Large intestine (tissue), 3 donors: ENCODE results near the gene GPANK1. TPM values are rescaled to one million over a fixed set of nuclear protein-coding genes. Genes with fewer than 3 reads are reported as not detected.

Experiments used
- DNase-seq, 2 donors: peaks; one replicate each; pipeline versions ENCODE4 v3.0.0 to v3.0.0-alpha.2; 2013
- H3K27ac ChIP-seq: one replicate; pipeline ENCODE4 v1.5.1; 2013; ENCODE audit warnings: low read length
- H3K27me3 ChIP-seq: 2 replicates; pipeline ENCODE4 v1.6.1; 2013; ENCODE audit warnings: low read length; ENCODE audit not compliant: control insufficient read depth, insufficient read depth
- H3K36me3 ChIP-seq: 2 replicates; pipeline ENCODE4 v1.6.1; 2013; ENCODE audit warnings: low read length; ENCODE audit not compliant: control insufficient read depth, insufficient read depth
- H3K4me1 ChIP-seq: one replicate; pipeline ENCODE4 v1.6.1; 2013; ENCODE audit warnings: low read length; ENCODE audit not compliant: control insufficient read depth, insufficient read depth
- H3K4me3 ChIP-seq: one replicate; pipeline ENCODE4 v1.5.1; 2013; ENCODE audit warnings: low read length
- H3K9me3 ChIP-seq: one replicate; pipeline ENCODE4 v1.6.1; 2013; ENCODE audit warnings: mild to moderate bottlenecking, low read depth, low read length, moderate library complexity; ENCODE audit not compliant: control insufficient read depth
- WGBS: methylation state at CpG from one replicate; pipeline ENCODE4 v1.1.5; 2013; ENCODE audit warnings: low lambda C conversion rate; ENCODE audit not compliant: insufficient coverage; 5-methylcytosine and 5-hydroxymethylcytosine counted together
- polyA plus RNA-seq: library from polyadenylated mRNA; unstranded; fragments of 120-200 nt; gene quantifications from one replicate; pipeline ENCODE4 v1.2.1, GENCODE V29; 2013

The GPANK1 gene
- polyA plus RNA-seq, 1 donor, result 21.4 TPM

DNA sequence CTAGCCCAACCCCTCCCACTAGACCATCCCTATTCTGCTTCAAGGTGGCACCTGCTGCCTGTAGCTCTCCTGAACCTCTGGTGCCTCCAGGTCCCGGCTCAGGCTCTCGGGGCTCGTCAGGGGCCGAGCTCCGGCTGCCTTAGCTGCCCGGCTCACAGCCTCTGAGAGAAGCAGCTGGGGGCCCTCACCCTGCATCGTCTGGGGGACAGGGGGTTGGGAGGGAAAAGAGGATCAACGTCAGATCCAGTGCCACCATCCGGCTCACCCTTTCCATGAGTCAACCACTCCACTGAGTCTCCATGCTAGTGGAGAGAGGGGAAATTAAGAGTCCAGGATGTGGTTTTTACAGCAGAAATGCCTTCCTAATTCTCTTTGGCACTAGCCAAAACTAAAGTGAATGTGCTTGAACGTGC, 25.3 kb downstream of the GPANK1 start:
- WGBS, result no CpG with 5 or more reads among the region's 10 CpGs
- Histone ChIP-seq H3K4me3 (no peak overlapping the region), H3K9me3 (no peaks in the 10 kb centered on the region), H3K4me1 (no peaks in the 10 kb centered on the region), H3K36me3 (peaks cover 89% of the 10 kb centered on the region), H3K27me3 (no peaks in the 10 kb centered on the region), H3K27ac (no peak overlapping the region)
- no peak for DNase-seq

DNA sequence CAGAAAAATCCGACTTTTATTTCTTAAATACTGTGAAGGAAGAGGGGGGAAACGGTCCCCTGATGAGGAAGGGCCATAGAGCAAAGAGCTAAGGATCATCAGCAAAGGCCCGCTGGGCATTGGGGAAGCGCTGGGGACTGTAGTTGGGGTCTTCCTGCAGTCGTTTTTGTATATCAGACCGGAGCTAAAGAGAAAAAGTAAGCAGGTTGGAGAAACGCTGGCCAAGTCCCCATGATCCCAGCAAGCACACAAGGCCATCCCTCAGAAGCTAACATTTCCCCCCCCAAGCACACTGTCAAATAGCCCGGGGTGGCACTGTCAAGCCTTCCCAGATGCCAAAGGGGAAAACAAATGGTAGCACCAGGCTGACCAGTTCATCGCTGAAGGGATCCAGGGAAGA, 25.8 kb downstream of the GPANK1 start:
- Histone ChIP-seq H3K36me3 (peaks cover 89% of the 10 kb centered on the region), H3K9me3 (no peaks in the 10 kb centered on the region), H3K27ac (no peak overlapping the region), H3K27me3 (no peaks in the 10 kb centered on the region), H3K4me1 (no peaks in the 10 kb centered on the region), H3K4me3 (no peak overlapping the region)
- DNase-seq, result no peak
- 100% methylated on average over 3 of the region's 9 CpGs for WGBS

DNA sequence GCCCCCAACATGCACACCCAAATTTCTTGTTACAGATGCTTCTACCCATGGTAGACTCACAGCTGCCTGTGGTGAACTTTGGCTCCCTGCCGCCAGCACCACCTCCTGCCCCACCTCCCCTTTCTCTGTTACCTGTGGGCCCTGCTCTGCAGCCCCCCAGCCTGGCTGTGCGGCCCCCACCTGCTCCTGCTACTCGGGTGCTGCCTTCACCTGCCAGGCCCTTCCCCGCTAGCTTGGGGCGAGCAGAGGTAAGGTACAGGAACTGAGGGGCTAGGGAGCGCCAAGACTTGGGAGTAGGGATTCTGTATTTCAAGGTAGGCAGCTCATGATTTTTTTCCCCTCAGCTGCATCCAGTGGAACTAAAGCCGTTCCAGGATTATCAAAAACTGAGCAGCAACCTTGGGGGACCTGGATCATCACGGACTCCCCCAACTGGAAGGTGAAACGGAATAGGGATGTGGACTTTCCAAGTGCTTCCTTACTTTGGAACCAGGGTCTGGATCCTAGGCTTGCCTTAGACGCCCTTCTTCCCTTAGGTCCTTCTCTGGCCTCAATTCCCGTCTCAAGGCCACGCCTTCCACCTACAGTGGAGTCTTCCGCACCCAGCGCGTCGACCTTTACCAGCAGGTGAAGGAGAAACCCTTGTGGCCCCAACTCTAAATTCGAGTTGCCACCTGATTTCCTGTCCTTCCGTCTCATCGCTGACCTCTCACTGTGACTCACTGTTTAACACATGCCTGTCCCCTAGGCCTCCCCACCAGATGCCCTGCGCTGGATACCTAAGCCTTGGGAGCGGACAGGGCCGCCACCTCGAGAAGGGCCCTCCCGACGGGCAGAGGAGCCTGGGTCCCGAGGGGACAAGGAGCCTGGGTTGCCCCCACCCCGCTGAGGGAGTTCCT, 27.9 kb downstream of the GPANK1 start:
- Histone ChIP-seq H3K9me3 (no peaks in the 10 kb centered on the region), H3K27ac (no peak overlapping the region), H3K4me3 (no peak overlapping the region), H3K36me3 (peaks cover 94% of the 10 kb centered on the region), H3K4me1 (no peaks in the 10 kb centered on the region), H3K27me3 (no peaks in the 10 kb centered on the region)
- no peak for DNase-seq
- WGBS, result 84% methylated on average over 7 of the region's 27 CpGs

DNA sequence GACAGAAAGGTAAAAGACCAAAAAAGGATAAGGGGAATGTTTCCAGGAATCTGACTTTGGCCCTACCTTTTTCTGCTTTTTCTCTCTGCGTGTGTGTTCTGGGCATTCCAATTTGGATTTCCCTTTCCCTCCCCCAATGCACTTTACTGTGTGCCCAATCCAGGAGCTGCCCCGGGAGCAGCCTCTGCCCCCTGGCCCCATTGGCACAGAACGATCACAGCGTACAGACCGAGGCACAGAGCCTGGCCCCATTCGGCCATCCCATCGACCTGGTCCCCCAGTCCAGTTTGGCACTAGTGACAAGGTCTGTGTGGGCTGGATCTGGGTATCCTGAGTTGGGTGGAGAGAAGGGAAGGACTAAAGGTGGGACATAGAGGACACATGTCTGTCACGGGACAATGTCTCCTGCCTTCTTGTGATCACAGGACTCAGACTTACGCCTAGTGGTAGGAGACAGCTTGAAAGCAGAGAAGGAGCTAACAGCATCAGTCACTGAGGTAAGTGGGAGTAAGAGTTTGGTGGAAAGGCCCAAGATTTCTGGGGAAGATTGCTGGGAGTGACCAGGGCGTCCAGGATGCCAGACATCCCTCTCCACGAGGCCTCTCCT, 29.7 kb downstream of the GPANK1 start:
- Histone ChIP-seq H3K36me3 (peaks cover 92% of the 10 kb centered on the region), H3K4me3 (no peak overlapping the region), H3K9me3 (no peaks in the 10 kb centered on the region), H3K27ac (no peak overlapping the region), H3K4me1 (no peaks in the 10 kb centered on the region), H3K27me3 (no peaks in the 10 kb centered on the region)
- no peak for DNase-seq
- WGBS, result 100% methylated on average over 1 of the region's 11 CpGs

DNA sequence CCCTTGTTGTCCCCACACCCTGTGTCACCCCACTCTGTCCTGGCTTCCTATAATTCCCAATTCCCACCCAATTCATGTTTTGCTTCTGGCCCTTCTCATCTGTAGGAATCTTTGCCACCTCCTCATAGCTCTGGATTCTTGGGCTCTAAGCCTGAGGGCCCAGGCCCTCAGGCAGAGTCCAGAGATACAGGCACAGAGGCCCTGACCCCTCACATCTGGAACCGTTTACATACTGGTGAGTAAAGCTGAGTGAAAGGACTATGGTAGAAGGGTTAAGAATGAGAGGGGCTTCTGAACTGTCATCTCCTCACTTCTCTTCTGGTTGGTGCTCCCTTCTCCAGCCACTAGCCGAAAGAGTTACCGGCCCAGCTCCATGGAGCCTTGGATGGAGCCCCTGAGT, 30.7 kb downstream of the GPANK1 start:
- no CpG with 5 or more reads among the region's 3 CpGs for WGBS
- H3K4me1 ChIP-seq, result no peaks in the 10 kb centered on the region
- no peaks in the 10 kb centered on the region for H3K27me3 ChIP-seq
- no peaks in the 10 kb centered on the region for H3K9me3 ChIP-seq
- no peak overlapping the region for H3K27ac ChIP-seq
- peaks cover 92% of the 10 kb centered on the region for H3K36me3 ChIP-seq
- no peak overlapping the region for H3K4me3 ChIP-seq
- no peak for DNase-seq

DNA sequence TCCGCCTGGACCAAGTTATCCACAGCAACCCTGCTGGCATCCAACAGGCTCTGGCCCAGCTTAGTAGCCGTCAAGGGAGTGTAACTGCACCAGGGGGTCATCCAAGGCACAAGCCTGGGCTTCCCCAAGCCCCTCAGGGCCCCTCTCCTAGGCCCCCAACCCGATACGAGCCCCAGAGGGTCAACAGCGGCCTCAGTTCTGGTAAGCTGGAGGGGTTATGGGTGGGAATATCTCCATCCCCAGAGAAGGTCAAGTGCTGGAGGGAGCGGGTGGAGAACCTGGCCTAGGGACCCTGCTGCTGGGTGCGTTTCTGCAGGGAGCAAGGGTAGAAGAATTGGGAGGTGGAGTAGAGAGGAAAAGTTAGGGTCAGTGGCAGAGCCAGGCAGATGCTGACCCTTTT, 31.4 kb downstream of the GPANK1 start:
- Histone ChIP-seq H3K4me1 (no peaks in the 10 kb centered on the region), H3K9me3 (no peaks in the 10 kb centered on the region), H3K27ac (no peak overlapping the region), H3K4me3 (no peak overlapping the region), H3K36me3 (peaks cover 96% of the 10 kb centered on the region), H3K27me3 (no peaks in the 10 kb centered on the region)
- no peak for DNase-seq
- WGBS, result no CpG with 5 or more reads among the region's 7 CpGs

DNA sequence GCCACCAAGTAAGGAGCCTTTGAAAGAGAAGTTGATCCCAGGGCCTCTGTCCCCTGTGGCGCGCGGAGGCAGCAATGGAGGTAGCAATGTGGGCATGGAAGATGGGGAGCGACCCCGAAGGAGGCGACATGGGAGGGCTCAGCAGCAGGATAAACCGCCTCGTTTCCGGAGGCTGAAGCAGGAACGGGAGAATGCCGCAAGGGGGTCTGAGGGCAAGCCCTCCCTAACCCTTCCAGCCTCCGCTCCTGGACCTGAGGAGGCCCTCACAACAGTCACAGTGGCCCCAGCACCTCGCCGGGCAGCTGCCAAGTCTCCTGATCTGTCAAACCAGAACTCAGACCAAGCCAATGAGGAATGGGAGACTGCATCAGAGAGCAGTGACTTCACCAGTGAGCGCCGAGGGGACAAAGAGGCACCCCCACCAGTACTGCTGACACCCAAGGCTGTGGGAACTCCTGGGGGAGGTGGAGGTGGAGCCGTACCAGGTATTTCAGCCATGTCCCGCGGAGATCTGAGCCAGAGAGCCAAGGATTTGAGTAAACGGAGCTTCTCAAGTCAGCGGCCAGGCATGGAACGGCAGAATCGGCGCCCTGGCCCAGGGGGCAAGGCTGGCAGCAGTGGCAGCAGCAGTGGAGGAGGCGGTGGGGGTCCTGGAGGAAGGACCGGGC, 32.4 kb downstream of the GPANK1 start:
- DNase-seq, result no peak
- H3K36me3 ChIP-seq, result peaks cover 99% of the 10 kb centered on the region
- no peak overlapping the region for H3K27ac ChIP-seq
- WGBS, result 100% methylated on average over 1 of the region's 26 CpGs
- no peak overlapping the region for H3K4me3 ChIP-seq
- no peaks in the 10 kb centered on the region for H3K9me3 ChIP-seq
- no peaks in the 10 kb centered on the region for H3K27me3 ChIP-seq
- H3K4me1 ChIP-seq, result no peaks in the 10 kb centered on the region

DNA sequence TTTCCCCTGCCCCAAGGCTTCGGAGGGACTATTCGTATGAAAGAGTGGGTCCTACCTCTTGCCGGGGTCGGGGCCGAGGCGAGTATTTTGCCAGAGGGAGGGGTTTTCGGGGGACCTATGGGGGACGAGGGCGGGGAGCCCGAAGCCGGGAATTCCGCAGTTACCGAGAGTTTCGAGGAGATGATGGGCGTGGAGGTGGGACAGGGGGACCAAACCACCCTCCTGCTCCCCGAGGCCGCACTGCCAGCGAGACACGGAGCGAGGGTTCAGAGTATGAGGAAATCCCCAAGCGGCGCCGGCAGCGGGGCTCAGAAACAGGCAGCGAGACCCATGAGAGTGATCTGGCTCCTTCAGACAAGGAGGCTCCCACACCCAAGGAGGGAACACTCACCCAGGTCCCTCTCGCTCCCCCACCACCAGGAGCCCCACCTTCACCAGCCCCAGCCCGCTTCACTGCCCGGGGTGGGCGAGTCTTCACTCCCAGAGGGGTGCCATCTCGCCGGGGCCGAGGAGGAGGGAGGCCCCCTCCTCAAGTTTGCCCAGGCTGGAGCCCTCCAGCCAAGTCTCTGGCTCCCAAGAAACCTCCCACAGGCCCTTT, 33.0 kb downstream of the GPANK1 start:
- Histone ChIP-seq H3K4me3 (no peak overlapping the region), H3K9me3 (no peaks in the 10 kb centered on the region), H3K36me3 (peaks cover 99% of the 10 kb centered on the region), H3K27ac (no peak overlapping the region), H3K27me3 (no peaks in the 10 kb centered on the region), H3K4me1 (no peaks in the 10 kb centered on the region)
- WGBS, result 93% methylated on average over 3 of the region's 32 CpGs
- no peak for DNase-seq

DNA sequence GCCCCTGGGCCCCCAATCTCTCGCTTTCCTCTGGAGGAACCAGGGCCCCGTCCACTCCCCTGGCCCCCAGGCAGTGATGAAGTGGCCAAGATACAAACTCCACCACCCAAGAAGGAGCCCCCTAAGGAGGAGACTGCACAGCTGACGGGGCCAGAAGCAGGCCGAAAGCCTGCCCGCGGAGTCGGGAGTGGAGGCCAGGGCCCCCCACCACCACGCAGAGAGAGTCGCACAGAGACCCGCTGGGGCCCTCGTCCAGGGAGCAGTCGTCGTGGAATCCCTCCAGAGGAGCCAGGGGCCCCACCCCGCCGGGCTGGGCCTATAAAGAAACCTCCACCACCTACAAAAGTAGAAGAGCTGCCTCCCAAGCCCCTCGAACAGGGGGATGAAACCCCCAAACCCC, 33.6 kb downstream of the GPANK1 start:
- WGBS, result no CpG with 5 or more reads among the region's 16 CpGs
- Histone ChIP-seq H3K4me1 (no peaks in the 10 kb centered on the region), H3K36me3 (peaks cover 99% of the 10 kb centered on the region), H3K27me3 (no peaks in the 10 kb centered on the region), H3K27ac (no peak overlapping the region), H3K4me3 (no peak overlapping the region), H3K9me3 (no peaks in the 10 kb centered on the region)
- no peak for DNase-seq

DNA sequence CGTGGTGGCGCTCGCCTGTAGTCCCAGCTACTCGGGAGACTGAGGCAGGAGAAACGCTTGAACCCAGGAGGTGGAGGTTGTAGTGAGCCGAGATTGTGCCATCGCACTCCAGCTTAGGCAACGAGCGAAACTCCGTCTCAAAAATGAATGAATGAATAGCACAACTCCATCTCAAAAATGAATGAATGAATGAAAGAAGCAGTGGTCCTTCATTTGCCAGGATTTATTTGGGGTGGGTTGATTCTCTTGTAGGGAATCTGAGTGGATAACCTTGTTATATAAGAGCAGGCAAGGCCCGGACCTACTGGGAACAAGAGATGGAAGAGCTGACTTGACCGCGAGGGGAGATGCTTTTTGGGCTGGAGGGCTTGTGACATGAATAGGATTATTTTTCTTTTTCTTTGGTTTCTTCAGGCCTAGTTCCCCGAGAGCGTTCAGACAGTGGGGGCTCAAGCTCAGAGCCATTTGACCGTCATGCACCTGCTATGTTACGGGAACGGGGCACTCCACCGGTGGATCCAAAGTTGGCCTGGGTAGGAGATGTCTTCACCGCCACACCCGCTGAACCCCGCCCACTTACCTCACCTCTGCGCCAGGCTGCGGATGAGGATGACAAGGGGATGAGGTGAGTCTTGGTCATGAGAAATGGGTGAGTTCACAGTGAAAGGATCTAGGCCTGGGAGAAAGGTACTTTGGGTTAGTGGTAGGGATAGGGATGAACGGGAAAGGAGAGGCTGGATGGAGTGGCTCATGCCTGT, 34.4 kb downstream of the GPANK1 start:
- 96% methylated on average over 4 of the region's 25 CpGs for WGBS
- peaks cover 99% of the 10 kb centered on the region for H3K36me3 ChIP-seq
- no peak for DNase-seq

More for the DNA sequence above, 34.4 kb downstream of the GPANK1 start:
- no peaks in the 10 kb centered on the region for H3K4me1 ChIP-seq
- H3K27ac ChIP-seq, result no peak overlapping the region
- H3K27me3 ChIP-seq, result no peaks in the 10 kb centered on the region
- no peaks in the 10 kb centered on the region for H3K9me3 ChIP-seq
- H3K4me3 ChIP-seq, result no peak overlapping the region
